BE2C (cell line): ENCODE results near the gene SLC5A9.

Source experiments
- DNase-seq: peaks from one replicate; pipeline ENCODE4 v3.0.0-alpha.2; 2020
- H3K27me3 ChIP-seq: fragments of 250-450 bp; sonication (Bioruptor Pico); 2 replicates; pipeline ENCODE4 v1.5.1; 2020; ENCODE audit warnings: mild to moderate bottlenecking
- H3K36me3 ChIP-seq: fragments of 250-450 bp; sonication (Bioruptor Pico); 2 replicates; pipeline ENCODE4 v1.5.1; 2020; ENCODE audit warnings: mild to moderate bottlenecking
- H3K4me1 ChIP-seq: fragments of 250-450 bp; sonication (Bioruptor Pico); 2 replicates; pipeline ENCODE4 v1.5.1; 2020
- H3K4me3 ChIP-seq: 2 replicates; pipeline ENCODE4 v1.5.1; 2011; ENCODE audit warnings: low read depth, low read length
- H3K9me3 ChIP-seq: fragments of 250-450 bp; sonication (Bioruptor Pico); 2 replicates; pipeline ENCODE4 v1.5.1; 2020
- CTCF ChIP-seq: IDR thresholded peaks from 2 replicates; pipeline ENCODE4 v1.5.1; 2012; ENCODE audit warnings: mild to moderate bottlenecking, low read depth, low read length

SLC5A9 gene

GRCh38 chr1:48200166-48200900 is 22.2 kb upstream of the SLC5A9 start:
- H3K36me3 ChIP-seq, result no peaks in the 10 kb centered on the region
- H3K27me3 ChIP-seq, result no peaks in the 10 kb centered on the region
- no peak overlapping the region for H3K4me3 ChIP-seq
- TF ChIP-seq CTCF, result no peak
- no peaks in the 10 kb centered on the region for H3K9me3 ChIP-seq
- no peak for DNase-seq
- H3K4me1 ChIP-seq, result no peaks in the 10 kb centered on the region

GRCh38 chr1:48202030-48202752 is 20.3 kb upstream of the SLC5A9 start:
- Histone ChIP-seq H3K27me3 (no peaks in the 10 kb centered on the region), H3K9me3 (no peaks in the 10 kb centered on the region), H3K4me3 (no peak overlapping the region), H3K36me3 (no peaks in the 10 kb centered on the region), H3K4me1 (no peaks in the 10 kb centered on the region)
- peak; percentile 70 for TF ChIP-seq CTCF
- peak; percentile 55 for DNase-seq

GRCh38 chr1:48203287-48203900 is 19.1 kb upstream of the SLC5A9 start:
- no peaks in the 10 kb centered on the region for H3K4me1 ChIP-seq
- H3K4me3 ChIP-seq, result no peak overlapping the region
- no peaks in the 10 kb centered on the region for H3K27me3 ChIP-seq
- DNase-seq, result no peak
- no peaks in the 10 kb centered on the region for H3K36me3 ChIP-seq
- H3K9me3 ChIP-seq, result no peaks in the 10 kb centered on the region
- peak; percentile 55 for TF ChIP-seq CTCF

- Histone ChIP-seq H3K36me3 (no peaks in the 10 kb centered on the region), H3K27me3 (no peaks in the 10 kb centered on the region), H3K4me3 (no peak overlapping the region), H3K9me3 (no peaks in the 10 kb centered on the region), H3K4me1 (no peaks in the 10 kb centered on the region)
- TF ChIP-seq CTCF, result no peak
- no peak for DNase-seq
Measured at GRCh38 chr1:48205522-48205921, 17.0 kb upstream of the SLC5A9 start.

- TF ChIP-seq CTCF, result no peak
Measured at GRCh38 chr1:48206371-48206770, 16.1 kb upstream of the SLC5A9 start.

GRCh38 chr1:48207131-48207530 is 15.4 kb upstream of the SLC5A9 start:
- H3K4me1 ChIP-seq, result no peaks in the 10 kb centered on the region
- H3K4me3 ChIP-seq, result no peak overlapping the region
- no peaks in the 10 kb centered on the region for H3K36me3 ChIP-seq
- DNase-seq, result no peak
- H3K9me3 ChIP-seq, result no peaks in the 10 kb centered on the region
- H3K27me3 ChIP-seq, result no peaks in the 10 kb centered on the region
- TF ChIP-seq CTCF, result no peak

More at GRCh38 chr1:48206371-48206770, 16.1 kb upstream of the SLC5A9 start:
- H3K4me3 ChIP-seq, result no peak overlapping the region
- no peak for DNase-seq
- H3K27me3 ChIP-seq, result no peaks in the 10 kb centered on the region
- no peaks in the 10 kb centered on the region for H3K36me3 ChIP-seq
- H3K4me1 ChIP-seq, result no peaks in the 10 kb centered on the region
- H3K9me3 ChIP-seq, result no peaks in the 10 kb centered on the region
